ENCODE data around the gene ZNF425.

Gene ZNF425

GRCh38 chr7:149087376-149087775, 38.7 kb downstream of the ZNF425 start:
- Histone ChIP-seq H4K20me1 (ENCODE audit: insufficient read depth, low read length) (no peaks in the 10 kb centered on the region), H3K27ac (ENCODE audit: low read depth, low read length, poor library complexity, severe bottlenecking) (no peak overlapping the region), H3K79me2 (ENCODE audit: insufficient read depth, low read length) (no peaks in the 10 kb centered on the region; the same call in 1 of the 2 replicates), H3F3A (ENCODE audit: insufficient read depth, low read length) (no peaks in the 10 kb centered on the region), H3K9ac (ENCODE audit: low read length) (no peak overlapping the region), H2AFZ (ENCODE audit: low read length) (no peak overlapping the region), H3K4me2 (ENCODE audit: low read length) (no peak overlapping the region), H3K27me3 (ENCODE audit: insufficient read depth, low read length) (no peaks in the 10 kb centered on the region), H3K4me1 (ENCODE audit: insufficient read depth, low read length, severe bottlenecking) (peaks cover 24% of the 10 kb centered on the region), H3K4me3 (ENCODE audit: low read depth, low read length, poor library complexity, severe bottlenecking) (no peak overlapping the region), H3K36me3 (ENCODE audit: insufficient read depth, low read length) (peaks cover 37% of the 10 kb centered on the region), H3K9me3 (ENCODE audit: low read length) (peaks cover 21% of the 10 kb centered on the region), H3K9me2 (ENCODE audit: low read depth, low read length) (no peaks in the 10 kb centered on the region)
- no peak for TF ChIP-seq CTCF (IDR thresholded peaks at IDR 0.05; ENCODE audit: low read length)
- TF ChIP-seq EZH2 (IDR thresholded peaks at IDR 0.05; ENCODE audit: borderline replicate concordance, low read length): no peak

- Histone ChIP-seq H3K9ac (ENCODE audit: low read length) (no peak overlapping the region), H4K20me1 (ENCODE audit: insufficient read depth, low read length) (no peaks in the 10 kb centered on the region), H3K27me3 (ENCODE audit: insufficient read depth, low read length) (no peaks in the 10 kb centered on the region), H3F3A (ENCODE audit: insufficient read depth, low read length) (no peaks in the 10 kb centered on the region), H3K79me2 (ENCODE audit: insufficient read depth, low read length) (no peaks in the 10 kb centered on the region; the same call in 1 of the 2 replicates), H3K27ac (ENCODE audit: low read depth, low read length, poor library complexity, severe bottlenecking) (no peak overlapping the region), H3K4me1 (ENCODE audit: insufficient read depth, low read length, severe bottlenecking) (peaks cover 12% of the 10 kb centered on the region), H2AFZ (ENCODE audit: low read length) (no peak overlapping the region), H3K9me3 (ENCODE audit: low read length) (peaks cover 21% of the 10 kb centered on the region), H3K4me2 (ENCODE audit: low read length) (no peak overlapping the region), H3K9me2 (ENCODE audit: low read depth, low read length) (no peaks in the 10 kb centered on the region), H3K36me3 (ENCODE audit: insufficient read depth, low read length) (peaks cover 37% of the 10 kb centered on the region), H3K4me3 (ENCODE audit: low read depth, low read length, poor library complexity, severe bottlenecking) (no peak overlapping the region)
- no peak for TF ChIP-seq EZH2 (IDR thresholded peaks at IDR 0.05; ENCODE audit: borderline replicate concordance, low read length)
- TF ChIP-seq CTCF (IDR thresholded peaks at IDR 0.05; ENCODE audit: low read length): no peak
Observed at GRCh38 chr7:149085866-149086265, 40.3 kb downstream of the ZNF425 start.

GRCh38 chr7:149084407-149084806, 41.7 kb downstream of the ZNF425 start:
- Histone ChIP-seq H3K79me2 (ENCODE audit: insufficient read depth, low read length) (no peaks in the 10 kb centered on the region; the same call in 1 of the 2 replicates), H3K27ac (ENCODE audit: low read depth, low read length, poor library complexity, severe bottlenecking) (no peak overlapping the region), H4K20me1 (ENCODE audit: insufficient read depth, low read length) (no peaks in the 10 kb centered on the region), H2AFZ (ENCODE audit: low read length) (no peak overlapping the region), H3K9me3 (ENCODE audit: low read length) (peaks cover 21% of the 10 kb centered on the region), H3K4me1 (ENCODE audit: insufficient read depth, low read length, severe bottlenecking) (peaks cover 5% of the 10 kb centered on the region), H3K4me3 (ENCODE audit: low read depth, low read length, poor library complexity, severe bottlenecking) (no peak overlapping the region), H3K9ac (ENCODE audit: low read length) (no peak overlapping the region), H3F3A (ENCODE audit: insufficient read depth, low read length) (no peaks in the 10 kb centered on the region), H3K9me2 (ENCODE audit: low read depth, low read length) (no peaks in the 10 kb centered on the region), H3K4me2 (ENCODE audit: low read length) (no peak overlapping the region), H3K36me3 (ENCODE audit: insufficient read depth, low read length) (peaks cover 46% of the 10 kb centered on the region), H3K27me3 (ENCODE audit: insufficient read depth, low read length) (no peaks in the 10 kb centered on the region)
- TF ChIP-seq CTCF (IDR thresholded peaks at IDR 0.05; ENCODE audit: low read length) (no peak), EZH2 (IDR thresholded peaks at IDR 0.05; ENCODE audit: borderline replicate concordance, low read length) (no peak)

Data from OCI-LY1 (cell line).